T47D (cell line): ENCODE measurements around the gene TCF7.

Experiments
- DNase-seq, 2 experiments: peaks; one replicate each; pipeline versions ENCODE4 v3.0.0 to v3.0.0-alpha.2; 2011 to 2012; ENCODE audit warnings: low read depth in 1 of 2, low spot score in 1 of 2
- JUND ChIP-seq: IDR thresholded peaks from 2 replicates; pipeline ENCODE4 v1.6.1; 2012; ENCODE audit warnings: low read depth
- in situ Hi-C: cut with HindIII; loops from 2 replicates; pipeline ENCODE4 v1.10.0; 2016; ENCODE audit warnings: low sequenced_read_pairs, low pct_unique_long_range_greater_than_20kb

TCF7 gene

GRCh38 chr5:134141331-134142050 is 27.0 kb downstream of the TCF7 start:
- in situ Hi-C loops, result no loop called here
- peak in 1 of 2 experiments; percentile 22 for DNase-seq
- TF ChIP-seq JUND, result no peak

GRCh38 chr5:134142052-134142451 is 27.6 kb downstream of the TCF7 start:
- no peak for TF ChIP-seq JUND
- DNase-seq, result no peak
- in situ Hi-C loops, result no loop called here

GRCh38 chr5:134142806-134143205 is 28.3 kb downstream of the TCF7 start:
- in situ Hi-C loops, result no loop called here
- TF ChIP-seq JUND, result no peak
- no peak for DNase-seq

- in situ Hi-C loops, result no loop called here
- TF ChIP-seq JUND, result no peak
- DNase-seq, result no peak
Measured at GRCh38 chr5:134143431-134143830, 28.9 kb downstream of the TCF7 start.

- in situ Hi-C loops, result no loop called here
- DNase-seq, result peak in 1 of 2 experiments; percentile 49
- TF ChIP-seq JUND, result no peak
Measured at GRCh38 chr5:134143944-134144941, 29.8 kb downstream of the TCF7 start.

- in situ Hi-C loops, result no loop called here
- TF ChIP-seq JUND, result no peak
- DNase-seq, result no peak
Measured at GRCh38 chr5:134145041-134145757, 30.7 kb downstream of the TCF7 start.

- in situ Hi-C loops, result no loop called here
- peak in 1 of 2 experiments; percentile 84 for DNase-seq
- TF ChIP-seq JUND, result no peak
Measured at GRCh38 chr5:134145779-134146581, 31.5 kb downstream of the TCF7 start.

GRCh38 chr5:134146651-134147518 is 32.4 kb downstream of the TCF7 start:
- TF ChIP-seq JUND, result no peak
- in situ Hi-C loops, result no loop called here
- DNase-seq, result no peak

GRCh38 chr5:134148316-134148715 is 33.8 kb downstream of the TCF7 start:
- in situ Hi-C loops, result no loop called here
- no peak for DNase-seq
- no peak for TF ChIP-seq JUND

- in situ Hi-C loops, result no loop called here
Measured at GRCh38 chr5:134148986-134149539, 34.6 kb downstream of the TCF7 start.

More at GRCh38 chr5:134148986-134149539, 34.6 kb downstream of the TCF7 start:
- no peak for DNase-seq
- no peak for TF ChIP-seq JUND
